ENCODE data around the gene ZMIZ2. TPM values are rescaled to one million over a fixed set of nuclear protein-coding genes. Genes with fewer than 3 reads are reported as not detected.

ZMIZ2 gene
- total and polyA plus RNA-seq, 2 donors (not counting 1 experiment from before 2014, with no cell fraction given) = 3.9 to 9.1 TPM

- Histone ChIP-seq H3K36me3 (ENCODE audit: control insufficient read depth, insufficient read depth, low read length) (peaks cover 36% of the 10 kb centered on the region), H3K4me1 (ENCODE audit: control insufficient read depth, extremely low read depth, insufficient read depth, low read length) (peaks cover 2% of the 10 kb centered on the region)
- DNase-seq (ENCODE audit: low read depth in 2 of 2) = no peak
These were observed 11.5 kb downstream of the ZMIZ2 start for GRCh38 chr7:44760034-44760580.

GRCh38 chr7:44761207-44762161, 12.8 kb downstream of the ZMIZ2 start:
- Histone ChIP-seq H3K27ac (ENCODE audit: insufficient read depth, low read length) (no peak overlapping the region), H3K4me2 (ENCODE audit: extremely low read depth, insufficient read depth, low read length) (no peak overlapping the region), H2AFZ (ENCODE audit: low read length) (no peak overlapping the region), H3K36me3 (ENCODE audit: control insufficient read depth, insufficient read depth, low read length) (peaks cover 40% of the 10 kb centered on the region), H3K79me2 (ENCODE audit: control insufficient read depth, insufficient read depth, low read length) (no peaks in the 10 kb centered on the region), H3K9me3 (ENCODE audit: control insufficient read depth, insufficient read depth, low read depth, low read length) (no peaks in the 10 kb centered on the region), H4K20me1 (ENCODE audit: control insufficient read depth, extremely low read depth, insufficient read depth, low read length) (no peaks in the 10 kb centered on the region), H3K4me1 (ENCODE audit: control insufficient read depth, extremely low read depth, insufficient read depth, low read length) (peaks cover under 1% of the 10 kb centered on the region), H3K4me3 (replicated peaks in 1 of 4; ENCODE audit: control extremely low read depth in 1 of 4, insufficient read depth in 1 of 4, low read depth in 3 of 4, low read length in 4 of 4) (no peak overlapping the region), H3K9ac (ENCODE audit: insufficient read depth, low read length) (no peak overlapping the region), H3K27me3 (ENCODE audit: control insufficient read depth, insufficient read depth, low read length) (no peaks in the 10 kb centered on the region)
- peak in 1 of 2 donors; percentile 41 for DNase-seq (ENCODE audit: low read depth in 2 of 2)
- TF ChIP-seq CTCF (conservative IDR thresholded peaks at IDR 0.05 in 1 of 2, IDR thresholded peaks at IDR 0.05 in 1 of 2; ENCODE audit: low read depth in 1 of 2, low read length in 2 of 2) (no peak), EZH2 (IDR thresholded peaks at IDR 0.05; ENCODE audit: low read length, missing control alignments) (no peak)

More at GRCh38 chr7:44760034-44760580, 11.5 kb downstream of the ZMIZ2 start:
- Histone ChIP-seq H2AFZ (ENCODE audit: low read length) (no peak overlapping the region), H3K4me2 (ENCODE audit: extremely low read depth, insufficient read depth, low read length) (no peak overlapping the region), H3K9ac (ENCODE audit: insufficient read depth, low read length) (no peak overlapping the region), H3K79me2 (ENCODE audit: control insufficient read depth, insufficient read depth, low read length) (peaks cover 8% of the 10 kb centered on the region), H3K9me3 (ENCODE audit: control insufficient read depth, insufficient read depth, low read depth, low read length) (no peaks in the 10 kb centered on the region), H3K4me3 (replicated peaks in 1 of 4; ENCODE audit: control extremely low read depth in 1 of 4, insufficient read depth in 1 of 4, low read depth in 3 of 4, low read length in 4 of 4) (no peak overlapping the region), H4K20me1 (ENCODE audit: control insufficient read depth, extremely low read depth, insufficient read depth, low read length) (no peaks in the 10 kb centered on the region), H3K27ac (ENCODE audit: insufficient read depth, low read length) (no peak overlapping the region), H3K27me3 (ENCODE audit: control insufficient read depth, insufficient read depth, low read length) (no peaks in the 10 kb centered on the region)
- no peak for TF ChIP-seq CTCF (conservative IDR thresholded peaks at IDR 0.05 in 1 of 2, IDR thresholded peaks at IDR 0.05 in 1 of 2; ENCODE audit: low read depth in 1 of 2, low read length in 2 of 2)
- no peak for TF ChIP-seq EZH2 (IDR thresholded peaks at IDR 0.05; ENCODE audit: low read length, missing control alignments)

- peaks cover 38% of the 10 kb centered on the region for H3K36me3 ChIP-seq (ENCODE audit: control insufficient read depth, insufficient read depth, low read length)
- H3K27ac ChIP-seq (ENCODE audit: insufficient read depth, low read length) = no peak overlapping the region
- DNase-seq (ENCODE audit: low read depth in 2 of 2) = no peak
- no peak overlapping the region for H3K9ac ChIP-seq (ENCODE audit: insufficient read depth, low read length)
- H3K9me3 ChIP-seq (ENCODE audit: control insufficient read depth, insufficient read depth, low read depth, low read length) = no peaks in the 10 kb centered on the region
- no peaks in the 10 kb centered on the region for H3K4me1 ChIP-seq (ENCODE audit: control insufficient read depth, extremely low read depth, insufficient read depth, low read length)
- no peaks in the 10 kb centered on the region for H4K20me1 ChIP-seq (ENCODE audit: control insufficient read depth, extremely low read depth, insufficient read depth, low read length)
- no peaks in the 10 kb centered on the region for H3K27me3 ChIP-seq (ENCODE audit: control insufficient read depth, insufficient read depth, low read length)
- TF ChIP-seq EZH2 (IDR thresholded peaks at IDR 0.05; ENCODE audit: low read length, missing control alignments) = no peak
- TF ChIP-seq CTCF (conservative IDR thresholded peaks at IDR 0.05 in 1 of 2, IDR thresholded peaks at IDR 0.05 in 1 of 2; ENCODE audit: low read depth in 1 of 2, low read length in 2 of 2) = no peak
- no peaks in the 10 kb centered on the region for H3K79me2 ChIP-seq (ENCODE audit: control insufficient read depth, insufficient read depth, low read length)
- H2AFZ ChIP-seq (ENCODE audit: low read length) = no peak overlapping the region
- H3K4me3 ChIP-seq (replicated peaks in 1 of 4; ENCODE audit: control extremely low read depth in 1 of 4, insufficient read depth in 1 of 4, low read depth in 3 of 4, low read length in 4 of 4) = no peak overlapping the region
- no peak overlapping the region for H3K4me2 ChIP-seq (ENCODE audit: extremely low read depth, insufficient read depth, low read length)
These were observed 13.7 kb downstream of the ZMIZ2 start for GRCh38 chr7:44762300-44762699.
